OCI-LY1 (cell line): Measurements from ENCODE around the gene NKX1-1.

Source experiments
- H2AFZ ChIP-seq: fragments of 200-600 bp; sonication (generic), shearing (Covaris generic); 2 replicates; pipeline ENCODE4 v1.6.0; 2014; ENCODE audit warnings: antibody characterized with exemption, mild to moderate bottlenecking, low read length
- H3F3A ChIP-seq: fragments of 200-600 bp; sonication (generic), shearing (Covaris generic); 2 replicates; pipeline ENCODE4 v1.6.0; 2014; ENCODE audit warnings: mild to moderate bottlenecking, antibody characterized with exemption, low read length, moderate library complexity; ENCODE audit not compliant: insufficient read depth
- H3K27ac ChIP-seq: fragments of 200-600 bp; sonication (generic); 2 replicates; pipeline ENCODE4 v1.5.1; 2014; ENCODE audit warnings: low read length, mixed run types, mild to moderate bottlenecking, low read depth; ENCODE audit not compliant: poor library complexity, severe bottlenecking
- H3K27me3 ChIP-seq: fragments of 200-600 bp; sonication (generic); 2 replicates; pipeline ENCODE4 v1.6.0; 2014; ENCODE audit warnings: antibody characterized with exemption, mild to moderate bottlenecking, low read length, moderate library complexity; ENCODE audit not compliant: insufficient read depth
- H3K36me3 ChIP-seq: fragments of 200-600 bp; sonication (generic); 2 replicates; pipeline ENCODE4 v1.6.1; 2014; ENCODE audit warnings: mild to moderate bottlenecking, antibody characterized with exemption, low read length, moderate library complexity, mixed read lengths; ENCODE audit not compliant: insufficient read depth
- H3K4me1 ChIP-seq: fragments of 200-600 bp; sonication (generic); 2 replicates; pipeline ENCODE4 v1.5.1; 2014; ENCODE audit warnings: mild to moderate bottlenecking, low read length, moderate library complexity; ENCODE audit not compliant: insufficient read depth, severe bottlenecking
- H3K4me2 ChIP-seq: fragments of 200-600 bp; sonication (generic), shearing (Covaris generic); 2 replicates; pipeline ENCODE4 v1.6.1; 2014; ENCODE audit warnings: low read length
- H3K4me3 ChIP-seq: fragments of 200-600 bp; sonication (generic); 2 replicates; pipeline ENCODE4 v1.5.1; 2014; ENCODE audit warnings: low read length, low read depth, mild to moderate bottlenecking, mixed read lengths; ENCODE audit not compliant: poor library complexity, severe bottlenecking
- H3K79me2 ChIP-seq: fragments of 200-600 bp; shearing (Covaris generic); 2 replicates; pipeline ENCODE4 v1.6.1; 2016; ENCODE audit warnings: mixed run types, low read length, mixed read lengths; ENCODE audit not compliant: insufficient read depth
- H3K9ac ChIP-seq: fragments of 200-600 bp; sonication (generic), shearing (Covaris generic); 2 replicates; pipeline ENCODE4 v1.6.1; 2014; ENCODE audit warnings: mild to moderate bottlenecking, low read length, mixed read lengths
- H3K9me2 ChIP-seq: fragments of 200-600 bp; sonication (generic), shearing (Covaris generic); 2 replicates; pipeline ENCODE4 v1.6.1; 2014; ENCODE audit warnings: low read depth, mild to moderate bottlenecking, low read length, mixed read lengths
- H3K9me3 ChIP-seq: fragments of 200-600 bp; shearing (Covaris generic); 2 replicates; pipeline ENCODE4 v1.6.1; 2014; ENCODE audit warnings: low read length, mixed read lengths
- H4K20me1 ChIP-seq: fragments of 200-600 bp; sonication (generic), shearing (Covaris generic); 2 replicates; pipeline ENCODE4 v1.6.0; 2016; ENCODE audit warnings: mild to moderate bottlenecking, low read length; ENCODE audit not compliant: insufficient read depth
- EZH2 ChIP-seq: fragments of 200-600 bp; sonication (generic), shearing (Covaris generic); IDR thresholded peaks from 2 replicates; pipeline ENCODE4 v1.8.0; 2017; ENCODE audit warnings: borderline replicate concordance, mixed run types, mild to moderate bottlenecking, antibody characterized with exemption, low read length, moderate library complexity, mixed read lengths
- TF ChIP-seq, protein P1 (sequence below): fragments of 200-600 bp; sonication (generic), shearing (Covaris generic); IDR thresholded peaks from 2 replicates; pipeline ENCODE4 v1.5.1; 2017; ENCODE audit warnings: mild to moderate bottlenecking, antibody characterized with exemption, low read length, moderate library complexity, mixed read lengths

NKX1-1 gene

GRCh38 chr4:1385373-1386340, 20.6 kb downstream of the NKX1-1 start:
- H3K27me3 ChIP-seq = no peaks in the 10 kb centered on the region
- H3K9me3 ChIP-seq = no peaks in the 10 kb centered on the region
- no peak for TF ChIP-seq EZH2
- TF ChIP-seq, protein P1, sequence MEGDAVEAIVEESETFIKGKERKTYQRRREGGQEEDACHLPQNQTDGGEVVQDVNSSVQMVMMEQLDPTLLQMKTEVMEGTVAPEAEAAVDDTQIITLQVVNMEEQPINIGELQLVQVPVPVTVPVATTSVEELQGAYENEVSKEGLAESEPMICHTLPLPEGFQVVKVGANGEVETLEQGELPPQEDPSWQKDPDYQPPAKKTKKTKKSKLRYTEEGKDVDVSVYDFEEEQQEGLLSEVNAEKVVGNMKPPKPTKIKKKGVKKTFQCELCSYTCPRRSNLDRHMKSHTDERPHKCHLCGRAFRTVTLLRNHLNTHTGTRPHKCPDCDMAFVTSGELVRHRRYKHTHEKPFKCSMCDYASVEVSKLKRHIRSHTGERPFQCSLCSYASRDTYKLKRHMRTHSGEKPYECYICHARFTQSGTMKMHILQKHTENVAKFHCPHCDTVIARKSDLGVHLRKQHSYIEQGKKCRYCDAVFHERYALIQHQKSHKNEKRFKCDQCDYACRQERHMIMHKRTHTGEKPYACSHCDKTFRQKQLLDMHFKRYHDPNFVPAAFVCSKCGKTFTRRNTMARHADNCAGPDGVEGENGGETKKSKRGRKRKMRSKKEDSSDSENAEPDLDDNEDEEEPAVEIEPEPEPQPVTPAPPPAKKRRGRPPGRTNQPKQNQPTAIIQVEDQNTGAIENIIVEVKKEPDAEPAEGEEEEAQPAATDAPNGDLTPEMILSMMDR = no peak
- H3K9me2 ChIP-seq = no peaks in the 10 kb centered on the region
- no peak overlapping the region for H3K4me3 ChIP-seq
- H3K36me3 ChIP-seq = no peaks in the 10 kb centered on the region
- no peaks in the 10 kb centered on the region for H3K4me1 ChIP-seq
- H2AFZ ChIP-seq = no peak overlapping the region
- no peak overlapping the region for H3K27ac ChIP-seq
- no peak overlapping the region for H3K4me2 ChIP-seq
- H3F3A ChIP-seq = no peaks in the 10 kb centered on the region
- no peaks in the 10 kb centered on the region for H3K79me2 ChIP-seq
- H3K9ac ChIP-seq = no peak overlapping the region
- H4K20me1 ChIP-seq = no peaks in the 10 kb centered on the region

GRCh38 chr4:1384675-1385372, 21.4 kb downstream of the NKX1-1 start:
- Histone ChIP-seq H3K9me2 (no peaks in the 10 kb centered on the region), H3F3A (no peaks in the 10 kb centered on the region), H3K36me3 (no peaks in the 10 kb centered on the region)

DNA sequence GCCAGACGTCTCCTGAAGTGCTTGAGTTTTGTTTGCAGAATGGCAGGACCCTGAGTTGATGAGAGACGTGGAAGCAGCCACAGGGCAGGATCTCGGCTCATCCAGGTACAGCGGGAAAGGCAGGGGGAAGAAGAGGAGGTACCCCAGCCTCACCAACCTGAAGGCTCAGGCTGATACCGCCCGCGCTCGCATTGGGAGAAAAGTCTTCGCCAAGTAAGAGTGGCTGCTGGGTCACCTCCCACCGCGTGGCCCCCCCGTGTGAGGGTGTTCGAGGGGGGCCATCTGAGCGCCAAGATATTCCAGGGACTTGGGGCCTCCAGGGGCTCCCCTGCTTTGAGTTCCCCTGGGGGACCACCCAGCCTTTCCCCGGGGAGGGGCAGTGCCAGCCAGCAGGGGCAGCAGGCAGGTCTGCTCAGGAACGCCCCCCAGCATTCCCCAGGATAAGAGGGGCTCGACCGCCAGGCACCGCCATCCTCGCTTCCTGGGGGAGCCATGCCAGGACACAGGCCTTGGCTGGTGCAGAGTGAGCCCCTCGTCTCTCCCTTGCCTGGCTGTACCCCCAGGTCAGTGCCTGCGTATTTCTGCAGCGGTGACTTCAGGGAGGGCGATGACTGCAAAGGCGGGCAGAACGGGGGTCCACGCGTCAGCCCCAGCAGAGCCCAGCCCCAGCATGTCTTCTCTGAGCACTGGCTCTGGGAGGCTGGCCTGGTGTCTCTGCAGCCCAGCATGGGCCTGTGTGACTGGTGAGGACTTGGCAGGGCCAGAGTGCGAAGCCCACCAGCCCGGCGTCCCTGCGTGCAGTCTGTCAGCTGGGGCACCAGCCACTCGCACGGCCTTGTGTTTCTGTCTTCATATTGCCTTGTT, 22.3 kb downstream of the NKX1-1 start:
- Histone ChIP-seq H2AFZ (no peak overlapping the region), H3F3A (no peaks in the 10 kb centered on the region), H3K27ac (no peak overlapping the region), H3K9me3 (no peaks in the 10 kb centered on the region), H4K20me1 (no peaks in the 10 kb centered on the region), H3K27me3 (no peaks in the 10 kb centered on the region), H3K4me3 (no peak overlapping the region), H3K79me2 (no peaks in the 10 kb centered on the region), H3K9ac (no peak overlapping the region), H3K9me2 (no peaks in the 10 kb centered on the region), H3K36me3 (no peaks in the 10 kb centered on the region), H3K4me1 (no peaks in the 10 kb centered on the region), H3K4me2 (no peak overlapping the region)
- TF ChIP-seq, protein P1 = no peak
- TF ChIP-seq EZH2 = no peak

More at GRCh38 chr4:1384675-1385372, 21.4 kb downstream of the NKX1-1 start:
- Histone ChIP-seq H3K9ac (no peak overlapping the region), H2AFZ (no peak overlapping the region), H3K9me3 (no peaks in the 10 kb centered on the region), H3K4me3 (no peak overlapping the region), H3K27ac (no peak overlapping the region), H3K27me3 (no peaks in the 10 kb centered on the region), H4K20me1 (no peaks in the 10 kb centered on the region), H3K4me2 (no peak overlapping the region), H3K4me1 (no peaks in the 10 kb centered on the region), H3K79me2 (no peaks in the 10 kb centered on the region)
- TF ChIP-seq EZH2 = no peak
- TF ChIP-seq, protein P1 = no peak
